ENCODE results near the gene TH. TPM values are rescaled to one million over a fixed set of nuclear protein-coding genes. Genes with fewer than 3 reads are reported as not detected.

TH gene
- total RNA-seq, 4 donors from 2014 or later = 0.34 to 1.0 TPM; not detected in 2

GRCh38 chr11:2169626-2170570, 1.7 kb downstream of the TH start:
- TF ChIP-seq EP300 (IDR thresholded peaks at IDR 0.05) (no peak), CTCF (IDR thresholded peaks at IDR 0.05) (no peak), POLR2A (IDR thresholded peaks at IDR 0.05) (no peak), POLR2AphosphoS5 (IDR thresholded peaks at IDR 0.05) (no peak)
- WGBS = 75% methylated on average over 27 of the region's 45 CpGs
- Histone ChIP-seq H3K4me3 (no peak overlapping the region), H3K27me3 (peaks cover 75% of the 10 kb centered on the region), H3K4me1 (peaks cover 11% of the 10 kb centered on the region), H3K36me3 (no peaks in the 10 kb centered on the region), H3K27ac (no peak overlapping the region), H3K9me3 (no peaks in the 10 kb centered on the region)
- no peak for DNase-seq (ENCODE audit: low spot score in 2 of 2)

- Histone ChIP-seq H3K9me3 (no peaks in the 10 kb centered on the region), H3K27me3 (peaks cover 77% of the 10 kb centered on the region), H3K4me3 (no peak overlapping the region), H3K4me1 (peaks cover 11% of the 10 kb centered on the region), H3K36me3 (no peaks in the 10 kb centered on the region), H3K27ac (no peak overlapping the region)
- DNase-seq (ENCODE audit: low spot score in 2 of 2) = no peak
- WGBS = 43% methylated on average over 4 of the region's 10 CpGs
- TF ChIP-seq CTCF (IDR thresholded peaks at IDR 0.05) (no peak), POLR2AphosphoS5 (IDR thresholded peaks at IDR 0.05) (no peak), EP300 (IDR thresholded peaks at IDR 0.05) (no peak), POLR2A (IDR thresholded peaks at IDR 0.05) (no peak)
These were observed 2.6 kb downstream of the TH start for GRCh38 chr11:2169005-2169378.

GRCh38 chr11:2168286-2169004, 3.2 kb downstream of the TH start:
- Histone ChIP-seq H3K27ac (no peak overlapping the region), H3K4me1 (peaks cover 11% of the 10 kb centered on the region), H3K36me3 (no peaks in the 10 kb centered on the region), H3K27me3 (peaks cover 81% of the 10 kb centered on the region), H3K4me3 (no peak overlapping the region), H3K9me3 (no peaks in the 10 kb centered on the region)
- no peak for DNase-seq (ENCODE audit: low spot score in 2 of 2)
- 68% methylated on average over 22 of the region's 33 CpGs for WGBS
- no peak for TF ChIP-seq POLR2A (IDR thresholded peaks at IDR 0.05)
- no peak for TF ChIP-seq EP300 (IDR thresholded peaks at IDR 0.05)
- TF ChIP-seq CTCF (IDR thresholded peaks at IDR 0.05) = no peak
- no peak for TF ChIP-seq POLR2AphosphoS5 (IDR thresholded peaks at IDR 0.05)

- peaks cover 90% of the 10 kb centered on the region for H3K27me3 ChIP-seq
- no peaks in the 10 kb centered on the region for H3K9me3 ChIP-seq
- H3K4me1 ChIP-seq = peaks cover 11% of the 10 kb centered on the region
- no peaks in the 10 kb centered on the region for H3K36me3 ChIP-seq
- WGBS = 66% methylated on average over 20 of the region's 31 CpGs
- no peak overlapping the region for H3K4me3 ChIP-seq
- no peak for DNase-seq (ENCODE audit: low spot score in 2 of 2)
- H3K27ac ChIP-seq = no peak overlapping the region
- TF ChIP-seq CTCF (IDR thresholded peaks at IDR 0.05) (no peak), POLR2A (IDR thresholded peaks at IDR 0.05) (no peak), POLR2AphosphoS5 (IDR thresholded peaks at IDR 0.05) (no peak), EP300 (IDR thresholded peaks at IDR 0.05) (no peak)
These were observed 4.2 kb downstream of the TH start for GRCh38 chr11:2167141-2168045.

All from suprapubic skin (tissue), 4 donors.